Activated T-cell treated with anti-CD3 and anti-CD28 coated beads, Interleukin-2, amount 50 U/mL, for 1 hour (primary cell): ENCODE data around the gene MAP3K6.
"Not testable (repeated sequence)": the region's sequence is repeated elsewhere in the genome, so short reads cannot be mapped to it uniquely, and the experiment has no call there.

ENCODE experiments used
- DNase-seq: peaks from one replicate; pipeline ENCODE4 v3.0.0-alpha.2; 2020

The MAP3K6 gene

GRCh38 chr1:27395441-27396195 is 28.9 kb upstream of the MAP3K6 start:
- DNase-seq = peak; percentile 84

DNA sequence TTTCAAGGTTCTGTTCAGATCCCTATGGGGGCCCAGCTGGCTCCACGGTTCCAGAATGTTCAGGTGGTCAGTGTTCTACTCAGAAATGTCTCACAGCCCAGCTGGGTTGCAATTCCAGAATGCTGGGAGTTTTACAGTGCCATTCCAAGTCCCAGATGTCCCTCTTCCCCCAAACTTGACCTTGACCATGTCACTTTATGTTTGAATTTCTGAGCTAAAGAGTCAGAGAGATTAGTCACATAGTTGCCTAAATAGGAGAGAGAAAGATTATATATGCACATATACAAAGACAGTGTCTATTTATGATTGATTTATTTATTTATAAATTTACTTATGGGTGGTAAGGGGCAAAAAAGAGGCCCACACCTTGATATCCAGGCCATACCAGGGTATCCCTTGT is 28.2 kb upstream of the MAP3K6 start:
- no peak for DNase-seq

- no peak for DNase-seq
Measured at GRCh38 chr1:27394282-27394658, 27.5 kb upstream of the MAP3K6 start.

- DNase-seq = no peak
Measured at GRCh38 chr1:27393641-27394281, 27.0 kb upstream of the MAP3K6 start.

DNA sequence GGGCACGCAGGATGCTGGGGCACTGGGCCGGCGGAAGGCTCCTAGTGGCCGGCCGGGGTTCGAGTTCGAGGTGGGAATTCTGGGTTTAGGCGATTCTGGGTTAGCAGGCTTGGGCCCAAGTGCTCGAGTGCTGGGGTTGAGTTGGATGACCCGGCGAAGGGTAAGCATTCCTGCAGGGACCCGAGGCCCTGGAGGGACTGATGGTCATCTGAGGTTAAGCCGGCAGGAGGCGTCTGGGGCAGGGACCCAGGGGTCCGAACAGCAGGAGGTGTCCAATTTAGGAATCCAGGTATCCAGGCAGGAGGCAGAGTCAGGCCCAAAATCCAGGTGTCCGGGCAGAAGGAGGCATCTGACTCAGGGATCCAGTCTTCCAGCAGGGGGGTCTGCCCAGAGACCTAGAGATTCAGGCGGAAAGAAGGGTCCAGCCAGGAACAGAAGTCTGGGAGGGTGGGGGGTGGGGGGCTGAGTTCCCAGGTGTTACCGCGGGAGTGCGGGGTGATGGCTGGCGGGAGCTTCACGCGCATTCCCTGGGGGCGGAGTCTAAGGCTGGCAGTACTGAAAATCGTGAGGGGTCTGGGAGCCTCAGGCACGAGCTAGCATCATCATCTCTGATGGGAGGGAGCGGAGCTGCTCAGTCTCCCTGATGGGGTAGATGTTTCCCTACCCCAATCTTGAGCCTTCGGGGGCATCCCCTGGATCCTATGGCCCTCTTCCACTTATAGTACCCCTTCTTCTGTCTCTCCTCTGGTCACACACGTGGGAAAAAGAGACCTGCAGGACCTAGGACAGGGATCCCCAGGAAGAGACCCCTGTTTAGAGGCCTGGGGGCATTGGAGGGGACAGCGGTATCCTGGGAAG is 26.2 kb upstream of the MAP3K6 start:
- no peak for DNase-seq

DNA sequence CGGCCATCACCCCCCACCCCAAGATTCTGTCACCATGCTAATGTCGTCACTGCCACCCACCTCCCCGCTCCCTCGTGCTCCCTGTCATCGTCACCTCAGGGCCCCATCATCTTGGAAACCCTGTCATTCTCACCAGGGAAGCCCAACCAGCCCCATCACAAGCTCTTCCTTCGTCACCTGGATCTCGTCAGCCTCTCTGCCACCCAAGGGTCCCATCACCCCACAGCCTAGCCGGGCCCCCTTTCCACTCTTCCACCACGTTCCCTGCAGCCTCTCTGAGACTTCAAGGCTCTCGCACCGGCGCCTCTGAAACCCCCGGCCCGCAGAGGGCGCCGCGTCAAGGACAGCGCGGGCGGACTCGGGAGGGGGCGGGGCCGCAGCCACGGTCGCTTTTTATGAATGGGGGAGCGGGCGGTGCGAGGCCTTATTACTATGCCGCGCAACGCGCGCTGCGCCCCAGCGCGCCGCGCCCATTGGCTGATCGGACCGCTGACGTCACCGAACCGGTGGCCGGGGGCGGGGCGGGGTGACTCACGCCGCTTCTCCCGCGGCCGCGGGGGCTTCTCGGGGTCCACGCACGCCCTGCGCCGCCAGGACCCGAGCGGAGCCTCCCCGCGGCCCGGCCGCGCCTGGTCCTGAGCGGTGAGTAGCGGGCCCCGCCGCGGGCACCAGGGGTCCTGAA is 25.5 kb upstream of the MAP3K6 start, which contains the start of gene GPR3:
GPR3 (plus strand) TSS at position 527 of the 682 bp plus-strand sequence. CDS start 1,177 bp downstream, outside the sequence.
- DNase-seq = peak; percentile 96

DNA sequence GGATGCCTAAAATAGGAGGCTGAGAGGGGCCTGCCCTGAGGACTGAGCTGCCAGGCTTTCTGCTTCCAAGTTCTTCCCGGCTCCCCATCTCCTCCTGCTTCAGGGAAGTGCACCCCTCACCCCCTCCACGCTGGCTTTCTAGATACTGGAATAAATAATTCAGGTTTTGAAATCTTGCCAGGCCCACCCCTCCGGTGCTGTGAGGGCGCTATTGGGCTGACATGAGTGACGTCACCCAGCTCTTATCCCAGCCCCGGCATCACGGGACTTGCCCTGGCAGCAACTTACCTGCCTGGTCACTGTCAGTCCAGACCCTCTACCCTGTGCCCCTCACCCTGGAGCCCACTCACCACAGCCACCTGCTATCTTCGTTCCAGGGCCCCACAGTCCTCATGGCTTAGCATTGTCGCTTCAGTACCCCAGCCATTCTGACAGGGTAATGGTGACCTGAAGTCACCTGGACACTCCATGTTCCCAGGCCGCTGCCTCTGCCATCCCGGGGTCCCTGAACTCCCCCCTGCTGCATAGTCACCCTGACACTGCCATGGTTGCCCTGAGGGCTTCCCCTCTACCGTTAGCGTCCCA is 24.8 kb upstream of the MAP3K6 start:
- DNase-seq = peak; percentile 39

GRCh38 chr1:27388337-27389005 is 21.7 kb upstream of the MAP3K6 start:
- peak; percentile 79 for DNase-seq

DNA sequence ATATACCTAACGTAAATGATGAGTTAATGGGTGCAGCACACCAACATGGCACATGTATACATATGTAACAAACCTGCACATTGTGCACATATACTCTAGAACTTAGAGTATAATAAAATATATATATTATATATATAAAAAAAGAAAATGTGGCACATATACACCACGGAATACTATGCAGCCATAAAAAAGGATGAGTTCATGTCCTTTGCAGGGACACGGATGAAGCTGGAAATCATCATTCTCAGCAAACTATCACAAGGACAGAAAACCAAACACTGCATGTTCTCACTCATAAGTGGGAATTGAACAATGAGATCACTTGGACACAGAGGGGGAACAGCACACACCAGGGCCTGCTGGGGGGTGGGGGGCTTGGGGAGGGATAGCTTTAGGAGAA is 18.0 kb upstream of the MAP3K6 start:
- not testable (repeated sequence) for DNase-seq

- no peak for DNase-seq
Measured at GRCh38 chr1:27383661-27384060, 16.9 kb upstream of the MAP3K6 start.

DNA sequence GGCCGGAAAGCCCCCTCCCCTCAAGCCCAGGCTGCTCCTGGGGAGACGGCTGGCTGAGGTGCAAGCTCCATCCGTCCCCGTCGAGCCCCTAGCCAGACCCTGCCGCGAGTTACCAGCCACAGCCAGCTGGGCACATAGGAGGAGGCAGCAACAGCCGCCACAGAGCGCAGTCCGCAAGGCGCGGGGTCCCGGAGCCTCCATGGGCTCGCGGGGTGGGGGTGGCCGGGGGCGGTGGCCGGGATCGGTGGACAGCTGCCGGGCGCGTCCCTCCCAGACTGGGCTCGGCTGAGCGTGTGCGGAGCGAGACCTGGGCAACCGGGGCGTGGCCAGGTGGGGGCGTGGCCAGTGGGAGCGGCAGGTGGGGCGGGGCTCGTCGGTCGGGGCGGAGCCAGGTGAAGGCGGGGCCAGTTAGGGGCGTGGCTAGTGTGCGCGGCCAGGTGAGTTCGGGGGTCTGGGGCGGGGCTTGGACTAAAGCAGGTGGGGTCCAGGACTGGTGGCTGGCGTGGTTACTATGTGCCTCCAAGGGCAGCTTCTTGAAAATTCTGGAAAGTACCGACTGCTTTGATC is 16.4 kb upstream of the MAP3K6 start, which contains the start of gene CD164L2:
CD164L2 (minus strand) TSS at position 295 of the 567 bp plus-strand sequence; CDS start at position 201, 94 bp downstream.
- peak; percentile 66 for DNase-seq

- no peak for DNase-seq
Measured at GRCh38 chr1:27381969-27382762, 15.4 kb upstream of the MAP3K6 start.

DNA sequence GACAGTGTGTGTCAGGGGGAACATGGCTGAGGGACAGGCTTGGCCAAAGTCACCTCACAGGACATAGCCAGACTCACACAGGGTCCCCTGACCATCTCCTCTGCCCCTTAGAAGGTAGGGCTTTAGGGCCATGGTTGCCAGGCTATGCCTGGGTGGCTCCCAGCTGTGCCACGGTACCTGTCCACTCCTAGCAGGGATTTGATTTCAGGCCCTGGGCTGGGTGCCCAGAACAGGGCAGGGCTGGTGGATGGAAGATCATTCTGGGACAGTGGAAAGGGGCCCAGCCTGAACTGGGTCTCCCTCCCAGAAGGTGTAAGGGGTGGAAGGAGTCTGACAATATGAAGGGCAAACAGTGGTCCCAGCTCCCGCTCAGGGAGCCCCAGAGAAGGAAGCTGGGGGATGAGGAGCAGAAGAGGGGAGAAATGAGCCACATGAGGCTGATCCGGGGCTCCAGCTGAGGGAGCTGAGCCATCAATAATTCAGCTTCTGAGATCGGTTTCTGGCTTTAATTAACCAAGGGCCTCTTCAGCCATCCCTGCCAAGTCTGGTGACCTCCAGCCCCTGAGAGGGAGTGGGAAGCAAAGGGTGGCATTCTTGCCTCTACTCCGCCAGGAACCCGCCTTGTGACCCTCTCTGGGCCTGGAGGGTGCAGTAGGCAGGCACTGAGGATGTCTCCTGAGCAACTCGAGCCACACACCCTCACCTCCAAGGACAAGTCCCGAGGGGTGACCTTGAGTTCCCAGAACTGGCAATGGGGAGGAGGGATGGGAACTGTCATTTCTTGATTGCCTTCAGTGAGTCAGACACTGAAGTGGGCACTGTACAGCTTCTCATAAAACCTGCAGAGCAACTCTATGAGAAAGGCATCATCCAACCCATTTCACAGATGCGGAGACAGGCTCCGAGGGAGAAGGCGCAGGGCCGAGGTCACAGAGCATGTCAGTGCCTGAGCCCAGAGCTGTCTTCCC is 14.3 kb upstream of the MAP3K6 start:
- no peak for DNase-seq

- no peak for DNase-seq
Measured at GRCh38 chr1:27380224-27380623, 13.5 kb upstream of the MAP3K6 start.

GRCh38 chr1:27379564-27380122 is 12.9 kb upstream of the MAP3K6 start:
- DNase-seq = no peak

DNA sequence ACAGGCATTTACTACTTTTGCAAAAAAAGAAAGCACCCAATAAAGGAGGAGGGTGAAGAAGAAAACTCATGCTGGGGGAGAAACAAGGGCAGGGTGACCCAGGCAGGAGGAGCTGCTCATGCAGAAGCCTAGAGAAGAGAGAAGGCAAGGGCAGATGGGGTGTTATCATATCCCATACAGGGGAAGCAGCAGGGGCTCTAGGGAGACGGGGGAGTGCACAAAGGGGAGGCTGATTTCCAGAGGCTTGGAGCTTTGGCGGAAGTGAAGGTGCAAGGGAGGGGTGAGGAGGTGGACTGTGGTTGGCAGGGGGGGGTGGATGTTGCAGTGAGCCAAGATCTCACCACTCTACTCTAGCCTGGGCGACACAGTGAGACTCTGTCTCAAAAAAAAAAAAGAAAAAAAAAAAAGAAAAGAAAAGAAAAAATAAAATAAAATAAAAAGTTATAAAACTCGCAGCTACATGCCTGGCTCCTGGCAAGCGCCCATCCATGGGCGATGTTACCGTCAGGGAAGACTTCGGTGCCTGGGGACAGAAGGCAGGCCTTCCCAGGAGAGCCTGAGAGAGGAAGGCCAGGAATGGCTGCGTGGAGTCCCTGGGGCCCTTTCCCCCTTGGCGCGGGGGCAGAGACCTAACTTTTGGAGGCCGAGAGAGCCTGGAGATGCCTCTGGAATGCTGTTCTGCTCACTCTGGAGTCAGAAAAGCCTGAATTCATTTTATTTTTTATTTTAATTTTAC is 11.2 kb upstream of the MAP3K6 start:
- DNase-seq = no peak

GRCh38 chr1:27374362-27375086 is 7.8 kb upstream of the MAP3K6 start, which contains the start of gene FCN3:
TSS of gene FCN3 (minus strand) at chr1:27374824. CDS start at chr1:27374818, 6 bp downstream.
- no peak for DNase-seq
